ENCODE measurements around the gene ABTB1. TPM values are rescaled to one million over a fixed set of nuclear protein-coding genes. Genes with fewer than 3 reads are reported as not detected.

Gene ABTB1
- polyA plus RNA-seq, 1 donor from 2014 or later = 2.0 TPM

- H3K9me2 ChIP-seq (ENCODE audit: insufficient read depth, low read length) = no peaks in the 10 kb centered on the region
- no peaks in the 10 kb centered on the region for H3K27me3 ChIP-seq (ENCODE audit: insufficient read depth, low read depth, low read length)
- no peak overlapping the region for H3K27ac ChIP-seq (ENCODE audit: low read length)
- H3K36me3 ChIP-seq (ENCODE audit: insufficient read depth, low read length) = no peaks in the 10 kb centered on the region
- H3F3A ChIP-seq (ENCODE audit: insufficient read depth, low read length, poor library complexity, severe bottlenecking) = no peaks in the 10 kb centered on the region
- no peaks in the 10 kb centered on the region for H4K20me1 ChIP-seq (ENCODE audit: insufficient read depth)
- H2AFZ ChIP-seq (ENCODE audit: low read depth, low read length) = no peak overlapping the region
- TF ChIP-seq REST (IDR thresholded peaks at IDR 0.05; ENCODE audit: borderline replicate concordance) (no peak), TAF1 (IDR thresholded peaks at IDR 0.05; ENCODE audit: low read depth) (no peak), EP300 (conservative IDR thresholded peaks at IDR 0.05; ENCODE audit: poor library complexity, severe bottlenecking) (no peak), RAD21 (conservative IDR thresholded peaks at IDR 0.05) (no peak), EZH2 (IDR thresholded peaks at IDR 0.05; ENCODE audit: borderline replicate concordance, insufficient read depth, low read length, poor library complexity, severe bottlenecking) (no peak), SMC3 (conservative IDR thresholded peaks at IDR 0.05; ENCODE audit: poor library complexity) (no peak), POLR2AphosphoS5 (IDR thresholded peaks at IDR 0.05) (no peak), MXI1 (conservative IDR thresholded peaks at IDR 0.05; ENCODE audit: poor library complexity, severe bottlenecking) (no peak), CTCF (IDR thresholded peaks at IDR 0.05; ENCODE audit: poor library complexity, severe bottlenecking) (no peak)
- no peak overlapping the region for H3K9ac ChIP-seq (ENCODE audit: low read length)
- no peak overlapping the region for H3K4me3 ChIP-seq (ENCODE audit: low read length)
- no peaks in the 10 kb centered on the region for H3K9me3 ChIP-seq (ENCODE audit: low read length)
- H3K79me2 ChIP-seq (replicated peaks; ENCODE audit: insufficient read depth, low read length) = peaks cover 15% of the 10 kb centered on the region
- H3K4me2 ChIP-seq (ENCODE audit: low read length) = no peak overlapping the region
Measured at GRCh38 chr3:127625821-127626220, 46.9 kb upstream of the ABTB1 start.

- no peak overlapping the region for H3K27ac ChIP-seq (ENCODE audit: low read length)
- H3K9me3 ChIP-seq (ENCODE audit: low read length) = no peaks in the 10 kb centered on the region
- no peaks in the 10 kb centered on the region for H3K9me2 ChIP-seq (ENCODE audit: insufficient read depth, low read length)
- H3K36me3 ChIP-seq (ENCODE audit: insufficient read depth, low read length) = no peaks in the 10 kb centered on the region
- peak overlapping the region; percentile 63 for H3K4me3 ChIP-seq (ENCODE audit: low read length)
- H4K20me1 ChIP-seq (ENCODE audit: insufficient read depth) = no peaks in the 10 kb centered on the region
- H3F3A ChIP-seq (ENCODE audit: insufficient read depth, low read length, poor library complexity, severe bottlenecking) = no peaks in the 10 kb centered on the region
- peak overlapping the region; percentile 45 for H2AFZ ChIP-seq (ENCODE audit: low read depth, low read length)
- TF ChIP-seq MXI1 (conservative IDR thresholded peaks at IDR 0.05; ENCODE audit: poor library complexity, severe bottlenecking) = no peak
- TF ChIP-seq SMC3 (conservative IDR thresholded peaks at IDR 0.05; ENCODE audit: poor library complexity) = no peak
- TF ChIP-seq RAD21 (conservative IDR thresholded peaks at IDR 0.05) = no peak
- TF ChIP-seq EP300 (conservative IDR thresholded peaks at IDR 0.05; ENCODE audit: poor library complexity, severe bottlenecking) = no peak
- peaks cover 41% of the 10 kb centered on the region for H3K79me2 ChIP-seq (replicated peaks; ENCODE audit: insufficient read depth, low read length)
- no peaks in the 10 kb centered on the region for H3K27me3 ChIP-seq (ENCODE audit: insufficient read depth, low read depth, low read length)
- H3K4me2 ChIP-seq (ENCODE audit: low read length) = peak overlapping the region; percentile 59
- peak overlapping the region; percentile 31 for H3K9ac ChIP-seq (ENCODE audit: low read length)
Measured at GRCh38 chr3:127628426-127628787, 44.3 kb upstream of the ABTB1 start.
